H1 (cell line): Measurements from ENCODE around the gene MAN2A1. TPM values are rescaled to one million over a fixed set of nuclear protein-coding genes. Genes with fewer than 3 reads are reported as not detected.

Source experiments
- MAX ChIP-seq: IDR thresholded peaks from 2 replicates; pipeline ENCODE4 v1.6.1; 2012; ENCODE audit warnings: inconsistent platforms
- SP1 ChIP-seq: IDR thresholded peaks from 2 replicates; pipeline ENCODE4 v1.6.1; 2011; ENCODE audit warnings: low read depth, low read length
- polyA plus RNA-seq, 7 experiments: library from polyadenylated mRNA; depleted of rRNA in 3 of 7; stranded (reverse) in 5 of 7; unstranded in 2 of 7; fragments of >200 nt in 5 of 7; fragments of 200-250 nt in 2 of 7; gene quantifications; 1 replicate in 5 of 7; 2 replicates in 1 of 7; 4 replicates in 1 of 7; pipeline versions ENCODE4 v1.2.1 to v1.2.3, GENCODE V29; 2011 to 2013; ENCODE audit warnings: missing spikeins in 2 of 7, mixed read lengths in 2 of 7
- total RNA-seq: library from RNA; stranded (reverse); fragmentation: NEBNext Ultra II Directional; extraction: Animal tissue kit (Norgen Biotek cat#: 25700); gene quantifications from 2 replicates; pipeline ENCODE4 v1.2.1, GENCODE V29; 2021
- TF ChIP-seq, protein P1 (sequence below): IDR thresholded peaks from 2 replicates; pipeline ENCODE4 v1.6.1; 2012; ENCODE audit warnings: low read length, inconsistent platforms

The MAN2A1 gene
- total and polyA plus RNA-seq, 2 of the 8 experiments (the other 6 are each of a cell fraction or from before 2014, with no cell fraction given) = 29.1 to 102 TPM

- TF ChIP-seq MAX (no peak), SP1 (no peak)
- TF ChIP-seq, protein P1, sequence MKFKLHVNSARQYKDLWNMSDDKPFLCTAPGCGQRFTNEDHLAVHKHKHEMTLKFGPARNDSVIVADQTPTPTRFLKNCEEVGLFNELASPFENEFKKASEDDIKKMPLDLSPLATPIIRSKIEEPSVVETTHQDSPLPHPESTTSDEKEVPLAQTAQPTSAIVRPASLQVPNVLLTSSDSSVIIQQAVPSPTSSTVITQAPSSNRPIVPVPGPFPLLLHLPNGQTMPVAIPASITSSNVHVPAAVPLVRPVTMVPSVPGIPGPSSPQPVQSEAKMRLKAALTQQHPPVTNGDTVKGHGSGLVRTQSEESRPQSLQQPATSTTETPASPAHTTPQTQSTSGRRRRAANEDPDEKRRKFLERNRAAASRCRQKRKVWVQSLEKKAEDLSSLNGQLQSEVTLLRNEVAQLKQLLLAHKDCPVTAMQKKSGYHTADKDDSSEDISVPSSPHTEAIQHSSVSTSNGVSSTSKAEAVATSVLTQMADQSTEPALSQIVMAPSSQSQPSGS = no peak
Measured at GRCh38 chr5:109908366-109908765, 218.6 kb downstream of the MAN2A1 start (continued).
